Rectal smooth muscle tissue (tissue), 1 donor: ENCODE data around the gene RABGAP1.

Source experiments
- H3K27ac ChIP-seq: one replicate; pipeline ENCODE4 v1.7.0; 2013; ENCODE audit warnings: low read depth, low read length, inconsistent platforms
- H3K27me3 ChIP-seq: one replicate; pipeline ENCODE4 v1.7.0; 2013; ENCODE audit warnings: low read length; ENCODE audit not compliant: control insufficient read depth, insufficient read depth
- H3K36me3 ChIP-seq: one replicate; pipeline ENCODE4 v1.7.0; 2013; ENCODE audit warnings: low read length; ENCODE audit not compliant: control insufficient read depth, insufficient read depth
- H3K4me1 ChIP-seq: one replicate; pipeline ENCODE4 v1.7.0; 2013; ENCODE audit warnings: low read length; ENCODE audit not compliant: control insufficient read depth, insufficient read depth
- H3K4me3 ChIP-seq: one replicate; pipeline ENCODE4 v1.7.0; 2013; ENCODE audit warnings: low read length
- H3K9ac ChIP-seq: one replicate; pipeline ENCODE4 v1.7.0; 2013; ENCODE audit warnings: low read length

The RABGAP1 gene

GRCh38 chr9:123119566-123119965 lies 178.7 kb downstream of the RABGAP1 start:
- no peak overlapping the region for H3K4me3 ChIP-seq
- no peak overlapping the region for H3K27ac ChIP-seq
- peaks cover 3% of the 10 kb centered on the region for H3K36me3 ChIP-seq
- peaks cover 10% of the 10 kb centered on the region for H3K4me1 ChIP-seq
- H3K27me3 ChIP-seq, result no peaks in the 10 kb centered on the region
- peak overlapping the region; percentile 4 for H3K9ac ChIP-seq

- H3K4me3 ChIP-seq, result no peak overlapping the region
- H3K27me3 ChIP-seq, result no peaks in the 10 kb centered on the region
- no peaks in the 10 kb centered on the region for H3K36me3 ChIP-seq
- peaks cover 10% of the 10 kb centered on the region for H3K4me1 ChIP-seq
- no peak overlapping the region for H3K9ac ChIP-seq
- H3K27ac ChIP-seq, result no peak overlapping the region
Observed at GRCh38 chr9:123120131-123120530, 179.3 kb downstream of the RABGAP1 start.

GRCh38 chr9:123120953-123121352 lies 180.1 kb downstream of the RABGAP1 start:
- H3K36me3 ChIP-seq, result no peaks in the 10 kb centered on the region
- H3K4me1 ChIP-seq, result peaks cover 10% of the 10 kb centered on the region
- no peak overlapping the region for H3K9ac ChIP-seq
- H3K27me3 ChIP-seq, result no peaks in the 10 kb centered on the region
- no peak overlapping the region for H3K4me3 ChIP-seq
- H3K27ac ChIP-seq, result peak overlapping the region; percentile 17

GRCh38 chr9:123121457-123121856 lies 180.6 kb downstream of the RABGAP1 start:
- Histone ChIP-seq H3K4me3 (no peak overlapping the region), H3K36me3 (no peaks in the 10 kb centered on the region), H3K27ac (no peak overlapping the region)

GRCh38 chr9:123127512-123128075 lies 186.8 kb downstream of the RABGAP1 start:
- no peak overlapping the region for H3K27ac ChIP-seq
- no peaks in the 10 kb centered on the region for H3K27me3 ChIP-seq
- H3K36me3 ChIP-seq, result peaks cover 12% of the 10 kb centered on the region
- no peak overlapping the region for H3K9ac ChIP-seq
- no peak overlapping the region for H3K4me3 ChIP-seq
- no peaks in the 10 kb centered on the region for H3K4me1 ChIP-seq

More at GRCh38 chr9:123121457-123121856, 180.6 kb downstream of the RABGAP1 start:
- peaks cover 10% of the 10 kb centered on the region for H3K4me1 ChIP-seq
- H3K9ac ChIP-seq, result no peak overlapping the region
- H3K27me3 ChIP-seq, result no peaks in the 10 kb centered on the region

- H3K4me1 ChIP-seq, result no peaks in the 10 kb centered on the region
- peaks cover 12% of the 10 kb centered on the region for H3K36me3 ChIP-seq
- no peaks in the 10 kb centered on the region for H3K27me3 ChIP-seq
- H3K27ac ChIP-seq, result no peak overlapping the region
- no peak overlapping the region for H3K4me3 ChIP-seq
- no peak overlapping the region for H3K9ac ChIP-seq
Observed at GRCh38 chr9:123128591-123128990, 187.8 kb downstream of the RABGAP1 start.

GRCh38 chr9:123129423-123129822 lies 188.6 kb downstream of the RABGAP1 start:
- Histone ChIP-seq H3K27me3 (no peaks in the 10 kb centered on the region), H3K9ac (no peak overlapping the region), H3K36me3 (peaks cover 12% of the 10 kb centered on the region), H3K27ac (no peak overlapping the region), H3K4me1 (no peaks in the 10 kb centered on the region), H3K4me3 (no peak overlapping the region)

GRCh38 chr9:123131258-123131657 lies 190.4 kb downstream of the RABGAP1 start:
- H3K27ac ChIP-seq, result no peak overlapping the region
- no peak overlapping the region for H3K9ac ChIP-seq
- H3K4me3 ChIP-seq, result no peak overlapping the region
- H3K36me3 ChIP-seq, result peaks cover 12% of the 10 kb centered on the region
- H3K27me3 ChIP-seq, result no peaks in the 10 kb centered on the region
- no peaks in the 10 kb centered on the region for H3K4me1 ChIP-seq

GRCh38 chr9:123131993-123132392 lies 191.2 kb downstream of the RABGAP1 start:
- Histone ChIP-seq H3K36me3 (peaks cover 12% of the 10 kb centered on the region), H3K4me3 (no peak overlapping the region), H3K27ac (no peak overlapping the region), H3K9ac (no peak overlapping the region), H3K27me3 (no peaks in the 10 kb centered on the region), H3K4me1 (no peaks in the 10 kb centered on the region)

- peaks cover 10% of the 10 kb centered on the region for H3K36me3 ChIP-seq
Observed at GRCh38 chr9:123132696-123133095, 191.9 kb downstream of the RABGAP1 start.

GRCh38 chr9:123135430-123135829 lies 194.6 kb downstream of the RABGAP1 start:
- Histone ChIP-seq H3K4me1 (no peaks in the 10 kb centered on the region), H3K4me3 (no peak overlapping the region), H3K27ac (no peak overlapping the region), H3K27me3 (no peaks in the 10 kb centered on the region), H3K9ac (no peak overlapping the region), H3K36me3 (peaks cover 4% of the 10 kb centered on the region)

More at GRCh38 chr9:123132696-123133095, 191.9 kb downstream of the RABGAP1 start:
- Histone ChIP-seq H3K4me1 (no peaks in the 10 kb centered on the region), H3K27ac (no peak overlapping the region), H3K9ac (no peak overlapping the region), H3K27me3 (no peaks in the 10 kb centered on the region), H3K4me3 (no peak overlapping the region)

- Histone ChIP-seq H3K27ac (no peak overlapping the region), H3K4me1 (no peaks in the 10 kb centered on the region), H3K9ac (no peak overlapping the region), H3K4me3 (no peak overlapping the region), H3K36me3 (no peaks in the 10 kb centered on the region), H3K27me3 (no peaks in the 10 kb centered on the region)
Observed at GRCh38 chr9:123138163-123138562, 197.3 kb downstream of the RABGAP1 start.

- Histone ChIP-seq H3K27me3 (no peaks in the 10 kb centered on the region), H3K4me3 (no peak overlapping the region), H3K9ac (no peak overlapping the region), H3K27ac (no peak overlapping the region), H3K36me3 (peaks cover 2% of the 10 kb centered on the region), H3K4me1 (no peaks in the 10 kb centered on the region)
Observed at GRCh38 chr9:123149067-123149466, 208.2 kb downstream of the RABGAP1 start.
